NCI-H2196 treated with DMSO at 0.1 percent for 48 hours (cell line): Measurements from ENCODE around the gene GJA3.

Experiments used
- DNase-seq: peaks from one replicate; lab custom pipeline; 2025; ENCODE audit not compliant: unreplicated experiment; lab: John Stamatoyannopoulos, UW

The GJA3 gene

DNA sequence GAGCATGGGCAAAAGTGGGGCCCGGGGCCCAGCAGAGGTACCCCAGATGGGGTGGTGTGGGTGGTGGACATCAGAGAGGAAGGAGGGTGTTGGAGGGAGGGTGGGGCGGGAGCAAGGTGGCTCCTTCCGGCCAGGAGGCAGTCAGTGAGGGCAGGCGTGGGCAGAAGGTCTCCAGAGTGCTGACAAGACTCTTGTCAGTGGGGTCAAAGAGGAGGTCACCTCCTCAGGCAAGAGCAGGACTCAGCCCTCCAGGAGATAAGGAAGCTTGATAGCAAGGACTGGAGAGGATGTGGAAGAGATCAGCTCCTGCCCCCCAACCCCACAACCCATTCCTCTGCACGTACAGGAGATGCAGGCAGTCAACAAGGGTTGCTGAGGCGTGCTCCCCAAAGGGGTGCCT lies 9.8 kb downstream of the GJA3 start:
- DNase-seq = no peak

DNA sequence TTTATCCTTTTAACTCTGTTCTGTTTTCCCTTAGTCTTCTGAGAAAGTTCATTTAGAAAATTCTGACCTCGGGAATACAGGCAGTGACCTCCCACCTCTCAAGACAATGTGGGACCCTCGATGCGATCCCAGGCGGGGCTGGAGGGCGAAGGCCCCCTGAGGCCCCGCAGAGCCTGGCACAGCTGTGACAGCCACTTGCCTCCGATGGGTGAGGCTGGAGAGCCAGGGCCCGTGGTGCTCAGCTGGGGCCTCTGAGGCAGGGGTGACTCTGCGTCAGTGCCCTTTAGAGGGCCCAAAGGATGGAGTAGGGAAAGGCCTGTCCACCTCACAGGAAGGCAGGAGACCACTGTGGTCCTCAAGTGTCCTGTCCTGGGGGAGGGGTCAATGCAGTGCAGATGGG lies 10.3 kb downstream of the GJA3 start:
- DNase-seq = no peak

DNA sequence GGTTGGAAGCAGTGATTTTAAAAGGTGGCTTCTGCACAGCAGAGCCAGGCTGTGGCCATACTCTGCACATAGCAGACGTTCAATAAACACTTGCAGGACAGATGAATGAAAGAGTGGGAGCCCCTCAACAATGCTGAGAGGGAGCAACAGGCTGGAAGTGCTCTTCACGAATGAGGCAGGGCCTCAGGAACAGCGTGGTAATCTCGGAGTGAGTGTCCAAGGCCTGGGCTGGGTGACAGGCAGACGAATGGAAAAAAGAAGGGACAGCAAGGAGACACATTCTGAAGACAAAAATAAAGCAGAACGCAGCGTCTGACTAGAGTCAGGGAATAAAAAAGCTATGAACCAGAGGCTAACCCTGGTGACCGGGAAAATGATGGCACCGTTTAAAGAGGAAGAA lies 11.1 kb downstream of the GJA3 start:
- no peak for DNase-seq

DNA sequence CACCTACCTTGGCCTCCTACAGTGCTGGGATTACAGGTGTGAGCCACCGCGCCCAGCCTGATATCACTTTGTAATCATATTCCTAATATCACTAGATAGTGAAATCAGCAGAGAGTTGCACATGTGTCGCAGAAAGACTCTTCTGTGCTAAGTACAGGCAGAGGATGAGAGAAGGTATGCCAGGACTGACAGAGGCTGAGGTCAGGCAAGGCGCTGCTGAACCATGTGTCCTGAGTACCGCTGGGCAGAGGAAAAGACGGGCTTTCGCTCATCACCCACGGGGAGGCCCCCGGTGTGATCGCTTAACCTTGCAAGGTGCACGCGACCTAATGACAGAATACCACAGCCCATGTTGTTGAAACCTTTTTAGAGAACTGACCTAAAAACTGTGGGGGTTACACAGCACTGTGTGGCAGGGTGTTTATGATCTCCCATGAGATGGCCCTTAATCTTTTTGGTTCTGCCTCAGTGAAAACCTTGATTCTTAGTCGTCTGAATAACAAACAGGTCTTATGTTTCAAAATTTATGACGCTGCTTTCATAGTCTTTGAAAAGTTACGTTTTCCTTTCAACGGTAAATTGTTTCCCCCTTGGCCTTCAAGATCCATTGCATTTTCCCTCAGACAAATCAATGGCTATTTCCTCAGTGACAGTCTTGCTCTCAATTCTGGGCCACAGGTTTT lies 12.2 kb downstream of the GJA3 start:
- DNase-seq = no peak

- DNase-seq = no peak
Observed at GRCh38 chr13:20146381-20146780, 14.5 kb downstream of the GJA3 start.

DNA sequence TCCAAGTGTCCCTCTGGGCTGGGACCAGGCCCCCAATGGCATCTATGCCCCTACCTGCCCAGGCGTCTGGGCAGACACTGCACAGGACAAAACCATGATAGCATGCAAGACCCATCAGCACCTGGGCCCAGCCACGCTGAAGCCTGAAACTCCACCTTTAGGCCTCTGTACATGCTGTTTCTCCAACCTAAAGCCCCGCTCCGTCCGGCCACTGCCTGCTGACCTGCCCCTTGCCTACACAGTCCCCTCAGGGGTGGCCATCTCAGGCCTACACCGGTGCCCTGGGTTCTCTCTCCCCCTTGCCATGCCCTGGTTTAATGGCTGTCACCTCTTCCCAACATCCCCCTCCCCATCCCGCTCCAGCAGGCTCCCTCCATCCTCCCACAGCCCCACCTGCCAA lies 15.3 kb downstream of the GJA3 start:
- no peak for DNase-seq

DNA sequence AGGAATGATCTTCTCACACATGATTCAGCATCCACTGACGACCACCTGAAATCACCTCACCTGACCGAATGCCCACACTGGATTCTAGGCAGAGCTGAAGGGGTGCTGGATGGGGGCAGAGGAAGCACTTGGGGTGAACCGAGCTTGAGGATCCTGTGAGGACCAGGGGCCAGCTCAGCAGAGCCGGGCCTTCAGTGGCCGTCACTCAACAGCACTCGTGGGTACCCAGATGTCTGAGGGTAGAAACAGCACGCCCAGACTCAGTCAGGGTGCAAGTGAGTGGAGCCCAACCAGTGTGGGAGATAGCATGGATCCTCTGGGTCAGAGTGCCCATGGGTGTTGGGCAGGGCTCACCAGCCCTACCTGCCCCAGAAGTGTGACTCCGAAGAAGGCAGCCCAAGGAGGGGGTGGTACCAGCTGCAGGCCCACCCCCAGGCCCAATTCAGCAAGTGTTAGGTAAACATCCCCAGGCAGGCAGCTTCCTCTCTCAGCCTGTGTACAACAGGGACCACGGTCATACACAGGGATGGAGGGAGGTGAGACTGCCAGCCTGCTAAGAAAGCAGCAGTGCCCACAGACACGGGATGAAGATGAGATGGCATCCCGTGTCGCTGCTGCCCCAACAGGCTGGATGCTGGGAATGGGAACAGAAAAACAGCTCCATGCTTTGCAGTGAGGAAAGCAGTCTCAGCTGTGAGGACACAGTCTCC lies 16.6 kb downstream of the GJA3 start:
- DNase-seq = no peak

GRCh38 chr13:20142927-20143480 lies 17.8 kb downstream of the GJA3 start:
- no peak for DNase-seq

DNA sequence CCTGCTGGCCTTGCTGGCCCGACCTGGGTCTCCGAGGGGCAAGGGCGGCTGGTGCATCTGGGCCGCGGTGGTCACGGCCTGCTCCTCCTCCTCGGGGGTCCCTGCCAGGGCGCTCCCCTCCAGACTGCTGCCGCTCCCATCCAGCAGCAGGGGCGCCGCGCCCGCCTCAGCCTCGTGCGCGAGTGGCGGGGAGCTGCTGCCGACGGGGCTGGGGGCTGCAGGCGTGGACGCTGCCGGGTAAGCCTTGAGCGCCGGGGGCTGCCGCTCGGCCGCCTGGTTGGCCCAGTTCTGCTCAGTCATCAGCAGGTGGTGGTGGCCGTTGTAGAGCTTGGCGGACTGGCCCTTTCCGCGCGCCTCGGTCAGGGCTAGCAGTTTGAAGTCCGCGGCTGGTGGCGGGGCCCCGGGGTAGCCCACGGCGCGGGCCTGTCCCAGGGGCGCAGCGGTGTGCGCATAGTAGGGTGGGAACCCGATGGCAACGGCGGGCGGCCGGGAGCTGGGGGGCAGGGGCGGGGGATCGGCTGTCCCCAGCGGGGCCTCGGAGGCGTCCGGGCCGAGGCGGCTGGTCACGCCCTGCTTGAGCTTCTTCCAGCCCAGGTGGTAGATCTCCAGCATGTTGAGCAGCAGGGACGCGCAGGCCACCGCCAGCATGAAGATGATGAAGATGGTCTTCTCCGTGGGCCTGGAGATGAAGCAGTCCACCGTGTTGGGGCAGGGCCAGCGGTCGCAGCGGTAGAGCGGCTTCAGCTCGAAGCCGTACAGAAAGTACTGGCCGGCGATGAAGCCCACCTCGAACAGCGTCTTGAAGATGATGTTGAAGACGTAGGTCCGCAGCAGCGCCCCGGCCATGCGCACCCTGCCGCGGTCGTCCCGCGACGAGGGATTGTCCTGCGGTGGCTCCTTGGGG lies 18.6 kb downstream of the GJA3 start:
- no peak for DNase-seq

- DNase-seq = no peak
Observed at GRCh38 chr13:20141238-20142022, 19.4 kb downstream of the GJA3 start.

DNA sequence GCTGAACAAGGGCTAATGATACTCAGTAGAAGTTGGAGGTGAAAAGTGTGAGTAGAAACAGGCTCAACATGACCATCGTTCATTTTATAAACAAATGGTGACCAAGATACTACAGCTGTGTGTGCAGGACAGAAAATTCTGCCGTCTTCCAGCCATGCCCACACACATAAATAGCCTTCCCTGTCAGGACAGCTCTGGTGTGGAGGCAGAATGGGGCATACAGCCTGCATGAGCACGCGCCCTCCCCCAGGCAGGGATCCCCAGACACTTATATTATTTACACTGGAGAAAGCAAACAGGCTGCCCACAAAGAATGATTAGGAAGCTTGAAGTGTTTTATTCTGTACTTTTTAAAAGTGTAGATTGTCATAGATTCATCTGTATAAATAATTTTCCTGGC lies 20.4 kb downstream of the GJA3 start:
- no peak for DNase-seq

DNA sequence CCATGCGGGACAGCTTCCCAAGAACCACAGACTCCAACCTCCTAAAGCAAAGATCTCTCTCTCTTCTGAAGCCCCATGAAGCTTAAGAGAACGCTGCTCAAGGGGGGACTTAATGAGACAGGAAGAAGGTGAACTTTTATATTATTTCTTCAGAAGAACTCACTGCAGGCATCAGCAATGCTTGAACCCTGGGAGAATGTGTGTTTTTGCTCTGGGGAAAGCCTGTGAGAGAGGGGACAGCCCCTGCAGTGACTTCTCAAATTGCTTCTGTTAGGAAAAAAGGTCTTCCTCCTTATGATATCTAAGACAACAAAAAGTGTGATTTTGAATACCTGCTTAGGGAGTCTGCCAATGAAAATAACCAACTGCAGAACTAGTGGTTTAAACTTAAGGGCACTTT lies 23.0 kb downstream of the GJA3 start:
- DNase-seq = no peak

DNA sequence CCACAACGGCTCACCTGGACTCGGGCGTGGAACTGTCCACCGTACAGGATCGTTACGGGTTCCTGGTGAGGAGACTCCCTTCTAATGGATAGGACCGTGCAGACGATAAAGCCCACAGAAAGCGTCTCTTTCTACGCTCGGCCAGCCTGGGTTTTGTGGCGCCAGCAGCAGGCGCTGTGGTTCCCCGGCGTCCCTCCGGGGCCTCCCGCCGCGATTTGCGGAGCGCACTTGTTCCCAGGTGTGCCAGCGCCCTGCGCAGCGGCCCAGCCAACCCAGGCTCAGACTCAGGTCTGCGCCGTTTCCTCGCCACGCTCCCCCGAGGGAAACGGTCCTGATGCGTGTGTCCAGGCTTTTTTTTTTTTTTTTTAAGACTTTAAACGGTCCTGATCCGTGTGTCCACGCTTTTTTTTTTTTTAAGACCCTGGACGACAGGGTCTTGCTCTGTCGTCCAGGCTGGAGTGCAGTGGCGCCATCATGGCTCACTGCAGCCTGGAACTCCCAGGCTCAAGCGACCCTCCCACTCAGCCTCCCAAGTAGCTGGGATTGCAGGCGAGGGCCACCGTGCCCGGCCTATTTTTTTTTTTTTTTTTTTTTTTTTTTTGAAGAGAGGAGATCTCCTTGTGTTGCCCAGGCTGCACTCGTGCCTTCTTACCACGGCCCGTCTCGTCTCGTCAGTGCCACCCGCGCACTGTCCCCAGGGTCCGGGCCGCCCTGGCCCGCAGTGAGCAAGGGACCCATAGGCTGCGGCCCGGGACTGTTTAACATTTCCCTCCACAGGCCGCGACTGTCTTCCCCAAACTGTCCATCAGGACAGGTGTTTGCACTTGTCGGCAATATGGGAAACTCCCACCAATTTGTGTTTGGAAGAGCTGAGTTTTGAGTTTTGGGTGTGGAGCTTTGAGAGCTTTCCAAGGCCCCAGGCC lies 23.8 kb downstream of the GJA3 start:
- DNase-seq = no peak

DNA sequence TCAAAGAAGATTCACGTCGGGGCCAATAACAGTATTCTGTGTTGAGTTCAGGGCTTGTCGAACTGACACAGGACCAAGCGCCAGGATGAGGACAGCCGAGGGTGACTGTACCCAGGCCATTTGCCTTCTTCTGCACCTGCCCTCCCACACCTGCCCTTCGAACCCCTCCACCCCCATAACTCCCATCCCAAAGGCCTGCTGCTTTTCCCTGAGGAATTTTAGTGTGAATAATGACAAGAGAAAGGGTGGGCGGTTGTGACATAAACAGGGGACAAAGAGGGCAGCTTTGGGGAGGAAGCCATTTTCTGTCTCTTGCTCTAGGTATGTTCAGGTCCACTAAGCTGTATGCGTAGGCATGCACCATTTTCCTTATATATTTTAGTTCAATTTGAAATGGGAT lies 26.1 kb downstream of the GJA3 start:
- no peak for DNase-seq

DNA sequence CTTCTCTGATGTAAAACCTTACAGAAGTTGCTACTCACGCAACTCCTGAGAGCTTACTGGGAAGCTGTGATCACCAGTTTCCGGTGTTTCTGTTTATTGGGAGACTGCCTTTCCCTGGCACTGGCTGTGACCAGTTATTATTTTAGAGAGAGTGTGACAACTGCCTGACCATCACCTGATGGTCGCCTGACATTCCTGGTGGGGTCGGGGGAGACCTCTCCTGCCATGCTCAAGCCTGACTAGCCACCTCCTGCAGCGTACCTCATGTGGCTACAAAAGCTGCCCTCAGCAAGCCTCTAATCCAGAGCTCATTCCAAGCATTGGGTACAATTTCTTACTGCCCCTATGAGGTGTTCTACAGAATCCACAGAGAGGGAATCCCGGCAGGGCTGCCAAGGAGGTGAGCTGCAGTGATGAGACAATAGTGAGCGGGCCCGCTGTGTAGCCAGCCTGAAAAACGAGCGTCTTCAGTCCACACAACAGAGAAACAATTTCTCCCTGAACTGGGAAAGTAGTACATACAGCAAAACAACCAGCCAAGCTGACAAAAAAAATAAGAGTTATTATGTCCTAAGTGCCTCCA lies 28.7 kb downstream of the GJA3 start:
- DNase-seq = no peak

GRCh38 chr13:20131057-20131832 lies 29.6 kb downstream of the GJA3 start:
- no peak for DNase-seq

DNA sequence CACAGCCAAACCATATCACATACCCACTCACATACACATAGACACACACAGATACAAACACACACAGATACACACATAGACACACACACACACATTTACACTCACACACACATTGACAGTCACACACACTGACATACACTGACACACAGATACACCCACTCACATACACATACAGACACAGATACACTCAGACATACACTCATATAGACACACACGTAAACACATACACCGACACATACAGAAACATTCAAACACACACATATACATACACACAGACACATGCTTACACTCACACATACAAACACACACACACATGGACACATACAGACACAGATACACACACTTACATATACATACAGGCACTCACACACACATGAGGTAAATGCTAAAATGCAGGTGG lies 30.2 kb downstream of the GJA3 start:
- DNase-seq = no peak

- DNase-seq = no peak
Observed at GRCh38 chr13:20130012-20130411, 30.8 kb downstream of the GJA3 start.

DNA sequence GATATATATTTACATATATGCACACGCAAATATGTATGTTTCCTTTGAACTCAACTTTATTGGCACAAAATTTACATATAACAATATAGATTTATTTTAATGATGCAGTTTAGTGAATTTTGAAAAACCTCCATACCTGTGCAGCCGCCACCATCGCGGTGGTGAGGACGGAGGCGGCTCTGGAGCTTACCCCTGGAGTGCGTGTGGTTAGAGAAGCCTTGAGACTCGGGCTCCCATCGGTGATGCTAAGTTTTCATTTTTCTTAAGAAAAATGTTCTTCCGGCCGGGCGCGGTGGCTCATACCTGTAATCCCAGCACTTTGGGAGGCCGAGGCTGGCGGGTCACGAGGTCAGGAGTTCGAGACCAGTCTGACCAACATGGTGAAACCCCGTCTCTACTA lies 31.8 kb downstream of the GJA3 start:
- DNase-seq = no peak
